SK-N-SH treated with all-trans-retinoic acid at 6 μM for 48 hours (cell line): ENCODE results near the gene TECPR1.

Source experiments
- ARNTL ChIP-seq: fragments of 450-650 bp; formaldehyde crosslinking; IDR thresholded peaks from 2 replicates; pipeline ENCODE4 v1.5.0; 2020; ENCODE audit warnings: low read depth, mild to moderate bottlenecking, moderate library complexity, borderline replicate concordance
- CSDC2 ChIP-seq: fragments of 250-450 bp; sonication (Bioruptor Pico); IDR thresholded peaks from 2 replicates; pipeline ENCODE4 v1.5.0; 2020; ENCODE audit warnings: mild to moderate bottlenecking, moderate library complexity
- ESRRG ChIP-seq: fragments of 250-450 bp; sonication (Bioruptor Pico); IDR thresholded peaks from 2 replicates; pipeline ENCODE4 v1.6.1; 2021; ENCODE audit warnings: mild to moderate bottlenecking
- ISL1 ChIP-seq: fragments of 250-450 bp; sonication (Bioruptor Pico); IDR thresholded peaks from 2 replicates; pipeline ENCODE4 v2.1.2; 2022; ENCODE audit warnings: mild to moderate bottlenecking, moderate library complexity
- PATZ1 ChIP-seq: fragments of 250-450 bp; sonication (Bioruptor Pico); IDR thresholded peaks from 2 replicates; pipeline ENCODE4 v1.8.0; 2020; ENCODE audit warnings: mild to moderate bottlenecking, moderate library complexity, borderline replicate concordance
- PPARA ChIP-seq: fragments of 250-450 bp; sonication (Bioruptor Pico); IDR thresholded peaks from 2 replicates; pipeline ENCODE4 v1.5.0; 2020; ENCODE audit warnings: mild to moderate bottlenecking, borderline replicate concordance
- RARB ChIP-seq: fragments of 250-450 bp; sonication (Bioruptor Pico); IDR thresholded peaks from 2 replicates; pipeline ENCODE4 v1.8.0; 2021; ENCODE audit warnings: mild to moderate bottlenecking, moderate library complexity
- SNAI2 ChIP-seq: fragments of 250-450 bp; sonication (Bioruptor Pico); IDR thresholded peaks from 2 replicates; pipeline ENCODE4 v1.5.0; 2020; ENCODE audit warnings: mild to moderate bottlenecking, moderate library complexity
- TCF4 ChIP-seq: fragments of 250-450 bp; sonication (Bioruptor Pico); IDR thresholded peaks from 2 replicates; pipeline ENCODE4 v1.8.0; 2021; ENCODE audit warnings: mild to moderate bottlenecking, moderate library complexity, borderline replicate concordance
- TOX ChIP-seq: fragments of 250-450 bp; sonication (Bioruptor Pico); IDR thresholded peaks from 2 replicates; pipeline ENCODE4 v1.8.0; 2021; ENCODE audit warnings: mild to moderate bottlenecking, moderate library complexity, borderline replicate concordance
- ZFP3 ChIP-seq: fragments of 250-450 bp; sonication (Bioruptor Pico); IDR thresholded peaks from 2 replicates; pipeline ENCODE4 v1.5.0; 2020; ENCODE audit warnings: mild to moderate bottlenecking, moderate library complexity
- ZFP30 ChIP-seq: fragments of 450-650 bp; formaldehyde crosslinking; IDR thresholded peaks from 2 replicates; pipeline ENCODE4 v1.5.0; 2022; ENCODE audit warnings: mild to moderate bottlenecking, moderate library complexity
- ZNF565 ChIP-seq: fragments of 450-650 bp; formaldehyde crosslinking; conservative IDR thresholded peaks from 2 replicates; pipeline ENCODE4 v1.5.0; 2020; ENCODE audit warnings: low read depth, mild to moderate bottlenecking, moderate library complexity
- ZNF8 ChIP-seq: fragments of 450-650 bp; formaldehyde crosslinking; IDR thresholded peaks from 2 replicates; pipeline ENCODE4 v1.5.0; 2020; ENCODE audit warnings: mild to moderate bottlenecking, moderate library complexity

DNA sequence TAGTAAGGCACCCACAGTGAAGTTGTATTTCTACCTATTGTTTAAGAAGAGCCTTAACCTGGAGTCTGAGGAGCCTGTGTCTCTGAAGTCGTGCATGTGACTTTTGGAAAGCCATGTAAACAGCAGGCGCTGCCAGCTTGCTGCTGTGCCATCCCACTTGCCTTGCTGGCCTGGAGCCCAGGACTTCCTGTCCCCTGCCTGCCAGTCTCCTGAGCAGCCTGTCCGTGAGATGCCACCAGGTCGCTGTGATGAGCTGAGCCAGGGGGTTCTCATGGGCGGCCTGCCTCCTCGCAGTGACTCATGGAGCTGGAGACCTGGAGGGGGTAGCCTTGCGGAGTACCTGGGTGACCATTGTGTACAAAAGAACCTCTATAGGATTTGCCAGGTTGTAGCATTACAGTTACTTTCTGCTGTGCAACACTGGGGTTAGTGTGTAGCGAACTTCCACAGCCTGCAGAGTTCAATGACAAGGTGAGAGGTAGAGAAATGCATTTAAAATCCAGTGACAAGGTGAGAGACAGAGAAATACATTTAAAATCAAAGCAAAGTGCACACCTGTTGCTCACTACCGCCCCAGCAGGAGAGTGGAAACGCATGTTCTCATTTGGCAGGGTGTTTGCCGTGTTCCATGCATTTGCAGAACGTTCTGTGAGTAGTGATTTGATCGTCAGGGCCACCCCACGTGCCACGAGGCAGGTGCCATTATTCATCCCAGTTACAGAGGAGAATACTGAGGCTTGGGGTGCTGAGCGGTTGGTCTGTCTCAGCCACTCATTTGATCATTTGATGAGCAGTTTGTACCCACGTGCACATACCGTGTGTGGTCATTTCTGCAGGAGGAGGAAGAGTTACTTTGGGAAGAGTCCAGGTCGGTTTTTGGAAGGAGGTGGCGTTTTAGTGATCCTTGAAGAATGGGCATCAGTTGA lies 77.4 kb downstream of the TECPR1 start:
- TF ChIP-seq ZFP3 (no peak), PATZ1 (CRISPR knock-in tag) (no peak), ZFP30 (no peak), ZNF8 (CRISPR knock-in tag) (no peak), PPARA (CRISPR knock-in tag) (no peak), ARNTL (CRISPR knock-in tag) (no peak), CSDC2 (no peak), ESRRG (CRISPR knock-in tag) (no peak), TOX (CRISPR knock-in tag) (no peak), RARB (no peak), SNAI2 (CRISPR knock-in tag) (no peak), ZNF565 (CRISPR knock-in tag) (no peak), TCF4 (CRISPR knock-in tag) (no peak), ISL1 (CRISPR knock-in tag) (no peak)
